T-helper 22 cell (primary cell): Measurements from ENCODE around the gene SUPV3L1.

Experiments
- DNase-seq: peaks from one replicate; pipeline ENCODE4 v3.0.0-alpha.2; 2020; ENCODE audit warnings: low read depth

The SUPV3L1 gene

DNA sequence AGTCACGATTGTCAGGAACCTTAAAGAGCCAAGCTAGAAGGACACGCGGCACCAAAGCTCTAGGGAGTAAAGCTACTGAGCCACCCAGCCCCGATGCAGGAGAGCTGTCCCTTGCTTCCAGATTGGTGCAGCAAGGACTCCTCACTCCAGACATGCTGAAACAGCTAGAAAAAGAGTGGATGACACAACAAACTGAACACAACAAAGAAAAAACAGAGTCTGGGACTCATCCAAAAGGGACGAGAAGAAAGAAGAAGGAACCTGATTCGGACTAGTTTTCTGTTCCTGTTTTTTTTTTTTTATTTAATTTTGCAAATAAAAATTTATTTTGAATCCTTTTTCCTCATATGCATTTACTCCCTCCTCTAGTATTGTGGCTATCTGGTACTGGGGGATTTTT is 28.7 kb downstream of the SUPV3L1 start:
- no peak for DNase-seq

GRCh38 chr10:69209787-69210484 is 29.9 kb downstream of the SUPV3L1 start:
- no peak for DNase-seq

DNA sequence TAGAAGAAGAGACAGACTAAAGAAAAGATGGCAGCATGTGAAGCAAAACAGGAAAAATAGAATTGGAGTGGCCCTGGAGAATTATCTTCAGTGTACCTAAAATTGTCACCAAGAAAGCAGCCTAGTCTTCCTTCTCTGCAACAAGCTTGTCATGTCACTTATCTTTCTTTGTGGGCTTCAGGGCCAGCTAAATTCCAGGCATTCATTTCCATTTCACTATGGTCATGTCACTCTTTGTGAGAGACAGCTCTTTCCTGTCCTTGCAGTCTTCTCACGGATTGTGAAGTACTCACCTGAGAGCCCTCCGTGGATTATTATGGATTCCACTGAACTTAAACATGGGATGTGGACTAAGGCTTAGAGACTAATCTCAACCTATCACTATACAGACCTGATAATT is 31.1 kb downstream of the SUPV3L1 start:
- no peak for DNase-seq

- DNase-seq: no peak
Observed at GRCh38 chr10:69211524-69211923, 31.5 kb downstream of the SUPV3L1 start.

- no peak for DNase-seq
Observed at GRCh38 chr10:69213591-69214311, 33.7 kb downstream of the SUPV3L1 start.

DNA sequence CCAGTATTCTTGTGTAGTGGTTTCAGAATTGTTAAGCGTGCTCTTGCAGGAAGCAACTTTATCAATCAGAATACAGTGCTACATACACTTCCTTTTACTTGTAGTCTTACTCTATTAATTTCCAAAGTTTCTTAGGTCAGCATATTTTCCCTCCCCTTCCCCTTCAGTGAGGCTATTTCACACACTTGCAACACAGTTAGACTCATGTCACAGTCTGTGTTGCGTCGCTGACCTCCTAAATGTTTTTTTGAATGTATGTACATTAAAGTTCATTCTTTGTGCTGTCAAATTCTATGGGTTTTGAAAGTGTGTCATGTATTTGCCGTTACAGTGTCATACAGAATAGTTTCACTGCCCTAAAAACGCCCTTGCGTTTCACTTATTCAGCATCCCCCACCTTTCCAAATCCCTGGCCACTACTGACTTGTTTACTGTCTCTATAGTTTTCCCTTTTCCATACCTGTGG is 34.7 kb downstream of the SUPV3L1 start:
- no peak for DNase-seq

DNA sequence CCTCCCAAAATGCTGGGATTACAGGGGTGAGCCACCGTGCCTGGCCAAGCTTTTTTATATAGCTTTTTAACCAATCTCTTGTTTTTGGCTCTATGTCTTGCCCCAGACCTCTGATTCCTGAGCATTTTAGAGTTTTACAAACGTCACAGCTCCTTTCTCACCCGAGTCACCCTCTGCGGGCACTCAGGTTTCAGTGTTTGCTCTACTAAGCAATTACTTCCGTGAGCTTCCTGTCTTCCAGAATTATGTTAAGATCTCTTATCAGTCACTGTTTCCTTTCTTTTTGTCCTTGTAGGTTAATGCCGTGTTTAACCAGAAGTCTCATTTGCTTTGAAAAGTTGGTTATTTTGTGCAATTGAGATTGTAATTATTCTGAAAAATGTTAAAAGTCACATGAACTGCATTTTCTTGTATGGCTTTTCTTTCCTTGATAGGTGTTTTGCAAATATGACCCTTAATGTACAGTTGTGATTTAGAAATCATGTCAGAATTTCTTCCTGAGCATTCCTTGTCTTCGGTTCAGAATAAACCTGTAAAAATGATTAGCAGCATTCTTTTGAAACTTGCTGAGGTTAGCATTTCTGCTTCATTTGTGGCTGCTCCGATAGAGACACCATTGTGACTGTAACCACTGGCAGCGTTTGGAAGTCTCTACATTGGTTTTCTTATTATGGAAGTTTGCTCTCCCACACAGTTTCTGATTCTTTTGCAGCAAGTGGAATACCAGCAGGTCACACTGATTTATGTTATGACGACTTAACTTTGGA is 35.6 kb downstream of the SUPV3L1 start:
- DNase-seq: no peak

DNA sequence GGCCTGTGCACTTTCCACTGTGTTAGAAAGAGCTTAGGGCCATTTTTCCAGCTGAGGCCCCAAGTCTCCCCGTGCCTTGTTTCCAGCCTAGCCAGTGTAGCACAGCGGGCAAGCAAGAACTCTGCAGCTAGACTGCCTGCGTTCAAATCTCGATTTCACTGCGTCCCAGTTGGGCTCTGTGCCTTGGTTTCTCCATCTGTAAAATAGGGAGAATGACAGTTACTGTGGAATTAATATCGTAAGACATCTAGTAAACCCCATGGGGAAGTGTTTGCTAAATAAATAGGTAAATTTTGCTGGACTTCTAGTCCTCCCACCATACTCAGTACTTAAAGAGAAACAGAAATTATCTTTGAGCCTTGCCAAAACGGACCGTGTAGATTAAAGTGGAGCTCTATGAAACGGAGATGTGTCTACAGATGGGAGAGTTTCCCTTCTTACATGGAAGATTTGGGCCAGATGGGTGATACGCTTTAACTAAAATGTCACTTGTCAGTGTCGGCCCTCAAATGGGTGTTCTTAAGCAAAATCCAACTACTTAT is 36.6 kb downstream of the SUPV3L1 start:
- DNase-seq: no peak

DNA sequence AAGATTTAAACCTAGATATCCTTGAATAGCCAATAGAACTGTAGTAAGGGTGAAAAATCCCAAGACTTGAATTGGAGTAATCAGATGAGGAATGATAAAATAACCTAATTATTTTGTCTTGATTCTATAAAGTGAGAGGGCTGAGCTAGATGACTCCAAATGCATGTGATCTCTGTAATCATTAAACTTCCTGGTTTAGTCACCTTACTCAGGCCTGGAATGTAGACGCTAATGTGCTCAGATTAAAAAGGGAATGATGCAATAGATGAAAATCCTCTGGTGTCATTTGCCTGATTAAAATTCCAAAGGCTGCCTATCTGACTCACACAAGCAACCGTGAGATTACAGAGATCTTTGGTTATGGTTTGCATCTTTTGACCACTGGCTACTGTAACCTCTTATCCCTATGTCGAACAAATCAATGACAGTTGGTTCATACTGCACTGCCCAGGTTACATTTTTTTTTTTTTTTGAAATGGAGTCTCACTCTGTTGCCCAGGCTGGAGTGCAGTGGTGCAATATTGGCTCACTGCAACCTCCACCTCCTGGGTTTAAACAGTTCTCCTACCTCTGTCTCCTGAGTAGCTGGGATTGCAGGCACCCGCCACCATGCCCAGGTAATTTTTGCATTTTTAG is 37.2 kb downstream of the SUPV3L1 start:
- DNase-seq: no peak

DNA sequence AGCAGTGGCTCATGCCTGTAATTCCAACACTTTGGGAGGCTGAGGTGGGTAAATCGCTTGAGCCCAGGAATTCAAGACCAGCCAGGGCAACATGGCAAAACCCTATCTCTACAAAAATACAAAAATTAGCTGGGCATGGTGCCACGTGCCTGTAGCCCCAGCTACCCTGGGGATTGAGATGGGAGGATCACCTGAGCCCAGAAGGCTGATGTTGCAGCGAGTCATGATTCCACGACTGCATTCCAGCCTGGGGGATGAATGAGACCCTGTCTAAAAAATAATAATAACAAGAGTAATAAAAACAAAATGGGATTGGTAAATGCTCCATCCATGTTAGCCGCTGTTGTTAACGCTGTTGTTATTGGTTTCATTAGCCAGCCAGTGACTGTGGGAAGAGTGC is 38.8 kb downstream of the SUPV3L1 start:
- no peak for DNase-seq

DNA sequence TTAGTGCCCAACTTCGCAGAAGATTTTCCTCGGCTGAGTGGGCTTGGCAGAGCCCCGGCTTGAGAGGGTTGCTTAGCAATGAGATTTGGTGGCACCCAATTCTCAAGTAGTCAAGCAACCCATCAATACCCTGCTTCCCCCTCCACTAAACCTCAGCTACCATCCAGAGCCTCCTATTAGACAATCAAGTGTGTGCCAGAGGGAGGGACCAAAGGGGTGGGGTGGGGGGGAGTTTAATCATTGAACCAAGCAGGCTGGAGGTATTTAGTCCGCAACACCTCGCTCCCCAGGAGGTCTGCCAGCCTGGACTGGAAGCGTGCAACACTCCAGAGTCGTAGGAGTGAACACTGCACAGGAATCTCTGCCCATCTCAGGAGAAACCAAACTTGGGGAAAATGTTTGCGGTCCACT is 40.0 kb downstream of the SUPV3L1 start, which contains the start of gene HKDC1:
Gene HKDC1, plus strand, starts transcription at position 292 of the 411 bp plus-strand sequence. Its CDS starts 104 bp downstream, at position 396.
- no peak for DNase-seq

GRCh38 chr10:69220507-69220906 is 40.5 kb downstream of the SUPV3L1 start:
- DNase-seq: no peak

- DNase-seq: peak; percentile 34
Observed at GRCh38 chr10:69222157-69223027, 42.4 kb downstream of the SUPV3L1 start.

DNA sequence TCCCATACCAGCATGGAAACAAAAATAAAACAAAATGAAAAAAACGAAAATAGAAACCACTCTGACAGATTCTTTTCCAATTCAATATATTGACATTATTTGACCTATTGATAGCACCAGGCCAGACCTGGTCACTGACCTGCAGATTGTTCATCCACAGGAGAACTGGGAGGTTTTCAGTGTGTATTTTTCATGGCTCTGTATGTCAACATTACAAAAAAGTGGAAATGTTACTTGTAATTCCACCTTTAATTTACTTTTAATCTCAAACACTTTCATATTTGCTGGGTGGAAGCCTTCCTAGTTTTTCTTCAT is 43.0 kb downstream of the SUPV3L1 start:
- no peak for DNase-seq

- no peak for DNase-seq
Observed at GRCh38 chr10:69224862-69225657, 45.0 kb downstream of the SUPV3L1 start.

DNA sequence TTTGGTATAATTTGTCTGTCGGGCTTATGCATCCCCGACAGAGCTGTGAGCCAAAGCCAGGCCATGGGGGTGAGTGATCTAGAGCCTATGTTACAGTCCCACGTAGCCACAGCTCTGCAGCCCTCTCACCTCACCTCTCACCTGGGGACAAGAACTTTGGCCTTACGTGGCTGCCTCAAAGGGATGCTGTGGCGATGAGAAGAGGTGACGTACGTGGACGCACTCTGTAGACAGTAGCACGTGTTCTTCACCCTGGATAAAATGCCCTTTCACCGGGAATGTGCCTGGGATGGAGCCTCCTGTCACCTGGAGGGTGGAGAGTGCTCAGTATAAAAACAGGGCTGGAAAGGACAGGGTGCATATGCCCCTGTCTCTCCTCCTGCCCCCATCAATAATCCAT is 45.6 kb downstream of the SUPV3L1 start:
- no peak for DNase-seq

GRCh38 chr10:69226919-69227450 is 47.0 kb downstream of the SUPV3L1 start:
- no peak for DNase-seq

DNA sequence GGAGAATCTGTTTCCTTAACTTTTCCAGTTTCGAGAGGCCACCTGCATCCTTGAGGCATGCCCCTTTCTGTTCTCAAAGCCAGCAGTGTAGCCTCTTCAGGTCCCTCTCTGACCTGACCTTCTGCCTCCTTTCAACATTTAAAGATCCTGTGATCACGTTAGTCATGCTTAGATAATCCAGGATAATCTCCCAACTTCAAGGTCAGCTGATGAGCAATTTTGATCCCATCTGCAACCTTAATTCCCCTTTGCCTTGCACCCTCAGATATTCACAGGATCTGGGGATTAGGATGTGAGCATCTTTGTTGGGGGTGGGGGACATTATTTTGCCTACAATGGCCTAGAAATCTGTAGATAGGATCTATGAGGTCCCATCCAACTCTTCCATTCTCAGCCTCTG is 48.1 kb downstream of the SUPV3L1 start:
- no peak for DNase-seq

GRCh38 chr10:69229616-69229916 is 49.5 kb downstream of the SUPV3L1 start:
- DNase-seq: no peak

DNA sequence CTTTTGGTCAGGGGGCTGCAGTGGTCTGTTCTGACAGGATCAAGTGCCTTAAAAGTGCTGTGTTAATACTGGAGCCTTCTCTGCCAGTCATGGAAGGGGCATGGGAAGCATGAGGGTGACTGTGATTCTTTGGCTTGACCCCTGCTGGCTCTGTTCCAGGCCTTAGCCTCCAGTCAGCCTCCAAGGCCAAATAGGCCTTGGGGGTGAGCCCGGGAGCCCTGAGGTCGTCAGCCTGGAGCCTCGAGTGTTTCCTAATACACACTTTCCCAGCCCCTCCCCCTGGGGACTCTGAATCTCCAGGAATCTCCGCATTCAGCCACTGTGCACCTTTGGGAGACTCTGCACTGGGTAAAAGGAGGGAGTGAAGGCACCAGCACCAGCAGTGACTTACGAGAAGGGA is 50.1 kb downstream of the SUPV3L1 start:
- DNase-seq: no peak
